Naive thymus-derived CD8-positive, alpha-beta T cell (primary cell): ENCODE measurements around the gene RNF180. TPM values are rescaled to one million over a fixed set of nuclear protein-coding genes. Genes with fewer than 3 reads are reported as not detected.

Experiments
- ATAC-seq, 2 donors: fragments of 150-1000 bp; cut with Tn5 transposase in 1 of 2; sonication (Bioruptor Pico), chemical (Tn5 transposase) in 1 of 2; 1 replicate in 1 of 2; 2 replicates in 1 of 2; pipeline ENCODE4 v1.10.0; 2021; ENCODE audit warnings: mild to moderate bottlenecking in 2 of 2, moderate library complexity in 2 of 2
- POLR2A ChIA-PET: fragments of 350-600 bp; sonication (Branson Sonifier 250); formaldehyde crosslinking; loops from one replicate; lab custom pipeline; 2021; ENCODE audit warnings: antibody characterized with exemption; lab: Charles Lee
- DNase-seq, 10 donors: peaks; one replicate each; pipeline versions ENCODE4 v3.0.0 to v3.0.0-alpha.2; 2020 to 2022
- H3K27ac Mint-ChIP-seq, 10 donors: one replicate each; pipeline ENCODE4 v1.8.0; 2020 to 2022; ENCODE audit warnings: mild to moderate bottlenecking in 10 of 10, mixed read lengths in 10 of 10, moderate library complexity in 4 of 10, inconsistent platforms in 1 of 10
- H3K27me3 Mint-ChIP-seq, 5 donors: one replicate each; pipeline ENCODE4 v1.8.0; 2021 to 2022; ENCODE audit warnings: mixed read lengths in 5 of 5
- H3K36me3 Mint-ChIP-seq, 3 donors: one replicate each; pipeline ENCODE4 v1.8.0; 2020 to 2022; ENCODE audit warnings: mixed read lengths in 3 of 3, mild to moderate bottlenecking in 2 of 3, inconsistent platforms in 1 of 3
- H3K4me1 Mint-ChIP-seq, 4 donors: one replicate each; pipeline ENCODE4 v1.8.0; 2021 to 2022; ENCODE audit warnings: mixed read lengths in 4 of 4
- H3K4me3 Mint-ChIP-seq, 10 donors: one replicate each; pipeline ENCODE4 v1.8.0; 2020 to 2022; ENCODE audit warnings: mild to moderate bottlenecking in 10 of 10, mixed read lengths in 10 of 10, moderate library complexity in 6 of 10, inconsistent platforms in 1 of 10
- H3K9me3 Mint-ChIP-seq, 9 donors: one replicate each; pipeline ENCODE4 v1.8.0; 2020 to 2022; ENCODE audit warnings: mixed read lengths in 9 of 9, mild to moderate bottlenecking in 3 of 9, inconsistent platforms in 1 of 9, moderate library complexity in 1 of 9
- polyA plus RNA-seq, 3 donors: library from polyadenylated mRNA; unstranded; fragments of 300-500 nt; fragmentation: Illumina TruSeq; gene quantifications; one replicate each; pipeline ENCODE4 v1.2.3, GENCODE V29; 2021
- total RNA-seq, 8 experiments: library from RNA in 2 of 8; stranded (reverse) in 2 of 8; gene quantifications; one replicate each; pipeline ENCODE4 v1.2.3 and lab custom pipeline; 2021 to 2026

Gene RNF180
- total and polyA plus RNA-seq, 5 experiments from 2014 or later: not detected

DNA sequence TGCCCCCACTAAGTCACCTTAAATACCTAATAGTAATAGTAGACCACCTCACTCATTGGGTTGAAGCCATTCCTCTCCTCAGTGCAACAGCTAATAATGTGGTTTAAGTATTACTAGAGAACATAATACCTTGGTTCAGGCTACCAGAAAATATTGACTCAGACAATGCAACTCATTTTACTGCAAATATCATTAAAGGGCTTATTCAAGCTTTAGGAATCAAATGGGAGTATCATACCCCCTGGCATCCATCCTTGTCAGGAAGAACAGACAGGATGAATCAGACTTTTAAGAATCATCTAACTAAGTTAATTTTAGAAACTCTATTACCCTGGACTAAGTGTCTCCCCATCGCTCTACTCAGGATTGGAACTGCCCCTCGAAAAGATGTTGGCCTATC lies 6.8 kb upstream of the RNF180 start:
- POLR2A ChIA-PET: no interaction called here
- Mint-ChIP-seq H3K27ac (no peak overlapping the region), H3K9me3 (peaks cover 0 to 26% (median 4%) of the 10 kb centered on the region in 9 donors), H3K4me1 (no peaks in the 10 kb centered on the region), H3K36me3 (no peaks in the 10 kb centered on the region), H3K27me3 (peaks cover 4 to 26% (median 7%) of the 10 kb centered on the region in 5 donors), H3K4me3 (no peak overlapping the region)
- no peak for DNase-seq
- ATAC-seq: no peak

- H3K36me3 Mint-ChIP-seq: peaks cover 0 to 4% (median 0%) of the 10 kb centered on the region in 3 donors
- peaks cover 0 to 3% (median 1%) of the 10 kb centered on the region in 4 donors for H3K4me1 Mint-ChIP-seq
- no peak for ATAC-seq
- H3K27ac Mint-ChIP-seq: no peak overlapping the region
- DNase-seq: no peak
- H3K4me3 Mint-ChIP-seq: no peak overlapping the region
- peaks cover 14 to 40% (median 17%) of the 10 kb centered on the region in 5 donors for H3K27me3 Mint-ChIP-seq
- POLR2A ChIA-PET: no interaction called here
- peaks cover 0 to 13% (median 0%) of the 10 kb centered on the region in 9 donors for H3K9me3 Mint-ChIP-seq
These were observed 5.4 kb upstream of the RNF180 start for GRCh38 chr5:64160201-64160600.

DNA sequence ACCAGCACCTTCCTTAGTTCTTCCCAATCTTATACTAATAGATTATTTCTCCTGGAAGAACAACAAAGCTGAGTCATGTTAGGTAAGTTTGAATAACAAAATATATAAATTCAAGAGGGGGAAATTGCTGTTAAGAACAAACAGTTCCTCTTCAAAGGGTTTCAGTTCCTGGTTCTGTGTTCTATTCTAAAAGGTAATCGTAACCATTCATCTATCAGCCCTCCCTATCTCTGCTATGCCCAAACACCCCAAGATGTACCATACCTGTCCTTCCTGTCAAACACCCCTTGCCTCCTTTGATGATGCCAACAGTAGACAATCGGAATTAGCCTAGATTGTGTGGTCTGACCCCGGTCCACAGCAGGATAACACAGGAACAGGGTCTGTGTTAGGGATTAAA lies 4.2 kb upstream of the RNF180 start:
- Mint-ChIP-seq H3K36me3 (peaks cover 0 to 8% (median 0%) of the 10 kb centered on the region in 3 donors), H3K4me1 (peaks cover 3 to 10% (median 6%) of the 10 kb centered on the region in 4 donors), H3K27me3 (peaks cover 19 to 45% (median 22%) of the 10 kb centered on the region in 5 donors), H3K27ac (no peak overlapping the region), H3K4me3 (no peak overlapping the region), H3K9me3 (peaks cover 0 to 9% (median 2%) of the 10 kb centered on the region in 9 donors)
- ATAC-seq (no peak), DNase-seq (no peak)
- POLR2A ChIA-PET: no interaction called here

GRCh38 chr5:64163135-64163534 lies 2.5 kb upstream of the RNF180 start:
- Mint-ChIP-seq H3K36me3 (peaks cover 0 to 9% (median 0%) of the 10 kb centered on the region in 3 donors), H3K4me3 (no peak overlapping the region), H3K27me3 (peaks cover 23 to 45% (median 30%) of the 10 kb centered on the region in 5 donors), H3K27ac (no peak overlapping the region), H3K9me3 (peaks cover 0 to 9% (median 2%) of the 10 kb centered on the region in 9 donors), H3K4me1 (peaks cover 3 to 12% (median 7%) of the 10 kb centered on the region in 4 donors)
- no peak for DNase-seq
- POLR2A ChIA-PET: no interaction called here
- no peak for ATAC-seq

DNA sequence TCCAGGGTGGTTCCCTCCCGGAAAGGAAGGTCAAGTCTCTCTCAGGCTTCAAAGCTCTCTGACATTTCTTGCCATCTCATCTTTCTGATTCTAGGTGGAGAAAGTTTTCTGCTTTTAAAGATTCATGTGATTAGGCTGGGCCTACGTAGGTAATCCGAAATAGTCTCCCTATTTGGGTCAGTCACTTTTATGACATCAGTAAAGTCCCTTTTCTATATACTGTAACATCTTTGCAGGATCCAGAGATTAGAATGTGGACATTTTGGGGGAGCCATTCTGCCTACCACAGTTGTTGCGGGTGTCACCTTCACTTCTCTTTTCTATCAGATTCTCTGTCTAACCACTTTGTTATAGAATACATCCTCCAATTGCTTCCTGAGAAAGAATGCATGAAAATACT lies 1.9 kb upstream of the RNF180 start:
- Mint-ChIP-seq H3K4me3 (no peak overlapping the region), H3K27me3 (peaks cover 23 to 45% (median 30%) of the 10 kb centered on the region in 5 donors), H3K36me3 (peaks cover 0 to 9% (median 0%) of the 10 kb centered on the region in 3 donors), H3K4me1 (peaks cover 3 to 12% (median 7%) of the 10 kb centered on the region in 4 donors), H3K9me3 (peaks cover 0 to 9% (median 2%) of the 10 kb centered on the region in 9 donors), H3K27ac (no peak overlapping the region)
- ATAC-seq (no peak), DNase-seq (no peak)
- POLR2A ChIA-PET: no interaction called here

GRCh38 chr5:64164166-64164565 lies 1.5 kb upstream of the RNF180 start:
- POLR2A ChIA-PET: no interaction called here
- no peak for DNase-seq
- H3K27me3 Mint-ChIP-seq: peaks cover 23 to 45% (median 30%) of the 10 kb centered on the region in 5 donors

GRCh38 chr5:64165160-64165499 lies 513 bp upstream of the RNF180 start:
- H3K4me3 Mint-ChIP-seq: peak overlapping the region in 6 of 10 donors; percentile 30 to 60 (median 50)
- H3K9me3 Mint-ChIP-seq: peaks cover 0 to 6% (median 2%) of the 10 kb centered on the region in 9 donors
- POLR2A ChIA-PET: no interaction called here
- no peak for ATAC-seq
- H3K27ac Mint-ChIP-seq: peak overlapping the region in 1 of 10 donors; percentile 34
- peaks cover 3 to 12% (median 7%) of the 10 kb centered on the region in 4 donors for H3K4me1 Mint-ChIP-seq
- peaks cover 0 to 9% (median 0%) of the 10 kb centered on the region in 3 donors for H3K36me3 Mint-ChIP-seq
- peaks cover 23 to 45% (median 30%) of the 10 kb centered on the region in 5 donors for H3K27me3 Mint-ChIP-seq
- DNase-seq: no peak

More at GRCh38 chr5:64164166-64164565, 1.5 kb upstream of the RNF180 start:
- Mint-ChIP-seq H3K36me3 (peaks cover 0 to 9% (median 0%) of the 10 kb centered on the region in 3 donors), H3K4me1 (peaks cover 3 to 12% (median 7%) of the 10 kb centered on the region in 4 donors), H3K27ac (no peak overlapping the region), H3K4me3 (no peak overlapping the region), H3K9me3 (peaks cover 0 to 9% (median 2%) of the 10 kb centered on the region in 9 donors)
- ATAC-seq: no peak

GRCh38 chr5:64166201-64166959 lies 737 bp downstream of the RNF180 start:
- peaks cover 0 to 10% (median 2%) of the 10 kb centered on the region in 9 donors for H3K9me3 Mint-ChIP-seq
- no peak overlapping the region for H3K27ac Mint-ChIP-seq
- peaks cover 22 to 43% (median 30%) of the 10 kb centered on the region in 5 donors for H3K27me3 Mint-ChIP-seq
- H3K4me1 Mint-ChIP-seq: peaks cover 3 to 12% (median 7%) of the 10 kb centered on the region in 4 donors
- no peak for ATAC-seq
- POLR2A ChIA-PET: no interaction called here
- peak overlapping the region in 8 of 10 donors; percentile 1 to 46 (median 24) for H3K4me3 Mint-ChIP-seq
- DNase-seq: no peak
- peaks cover 0 to 9% (median 0%) of the 10 kb centered on the region in 3 donors for H3K36me3 Mint-ChIP-seq

GRCh38 chr5:64176301-64176700 lies 10.7 kb downstream of the RNF180 start:
- H3K27ac Mint-ChIP-seq: no peak overlapping the region
- no peak for ATAC-seq
- H3K4me1 Mint-ChIP-seq: no peaks in the 10 kb centered on the region
- H3K4me3 Mint-ChIP-seq: no peak overlapping the region
- H3K9me3 Mint-ChIP-seq: peaks cover 0 to 19% (median 8%) of the 10 kb centered on the region in 9 donors
- no peaks in the 10 kb centered on the region for H3K27me3 Mint-ChIP-seq
- peaks cover 0 to 6% (median 0%) of the 10 kb centered on the region in 3 donors for H3K36me3 Mint-ChIP-seq
- no peak for DNase-seq
- POLR2A ChIA-PET: no interaction called here

- Mint-ChIP-seq H3K36me3 (peaks cover 0 to 6% (median 0%) of the 10 kb centered on the region in 3 donors), H3K4me3 (no peak overlapping the region), H3K27ac (no peak overlapping the region), H3K27me3 (peaks cover 0 to 4% (median 0%) of the 10 kb centered on the region in 5 donors), H3K9me3 (peaks cover 0 to 10% (median 5%) of the 10 kb centered on the region in 9 donors), H3K4me1 (no peaks in the 10 kb centered on the region)
- POLR2A ChIA-PET: no interaction called here
- no peak for DNase-seq
- ATAC-seq: no peak
These were observed 15.2 kb downstream of the RNF180 start for GRCh38 chr5:64180661-64181343.

DNA sequence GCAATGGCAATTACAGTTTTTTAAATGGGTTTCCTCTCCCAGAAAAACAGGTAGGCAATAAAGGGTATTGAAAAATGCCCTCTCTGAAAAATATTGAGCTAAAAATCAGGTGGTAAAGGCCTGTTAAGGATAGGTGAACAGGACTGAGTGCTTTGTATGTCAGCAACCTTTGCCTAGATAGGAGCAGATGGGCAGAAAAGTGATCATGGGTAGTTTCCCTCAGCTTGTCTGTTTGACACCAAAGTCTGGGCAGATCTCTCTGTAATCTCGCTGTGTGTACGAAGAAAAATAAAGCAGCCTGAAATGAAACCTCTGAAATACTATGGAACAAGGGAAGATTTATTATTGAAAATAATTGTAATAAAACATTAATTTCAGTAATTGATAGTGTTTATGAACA lies 15.8 kb downstream of the RNF180 start:
- no peak overlapping the region for H3K27ac Mint-ChIP-seq
- no peaks in the 10 kb centered on the region for H3K4me1 Mint-ChIP-seq
- POLR2A ChIA-PET: no interaction called here
- DNase-seq (no peak), ATAC-seq (no peak)
- H3K4me3 Mint-ChIP-seq: no peak overlapping the region
- peaks cover 0 to 10% (median 2%) of the 10 kb centered on the region in 9 donors for H3K9me3 Mint-ChIP-seq
- H3K27me3 Mint-ChIP-seq: peaks cover 0 to 4% (median 0%) of the 10 kb centered on the region in 5 donors
- H3K36me3 Mint-ChIP-seq: peaks cover 0 to 6% (median 0%) of the 10 kb centered on the region in 3 donors

DNA sequence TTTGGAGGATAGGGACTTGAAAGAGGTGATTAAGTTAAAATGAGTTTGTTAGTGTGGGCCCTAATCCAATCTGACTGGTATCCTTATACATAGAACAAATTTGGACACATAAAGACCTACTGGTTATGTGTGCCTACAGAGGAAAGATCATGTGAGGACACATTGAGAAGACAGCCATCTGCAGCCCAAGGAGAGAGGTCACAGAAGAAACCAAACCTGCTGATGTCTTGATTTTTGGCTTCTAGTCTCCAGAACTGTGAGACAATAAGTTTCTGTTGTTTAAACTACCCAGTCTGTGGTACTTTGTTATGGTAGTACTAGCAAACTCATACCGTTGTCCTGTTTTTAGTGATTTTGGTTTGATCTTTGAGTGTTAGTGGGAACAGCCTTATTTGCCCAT lies 18.3 kb downstream of the RNF180 start:
- H3K36me3 Mint-ChIP-seq: peaks cover 0 to 6% (median 0%) of the 10 kb centered on the region in 3 donors
- no peak for DNase-seq
- H3K27me3 Mint-ChIP-seq: peaks cover 0 to 4% (median 0%) of the 10 kb centered on the region in 5 donors
- peaks cover 0 to 10% (median 2%) of the 10 kb centered on the region in 9 donors for H3K9me3 Mint-ChIP-seq
- H3K4me1 Mint-ChIP-seq: no peaks in the 10 kb centered on the region
- no peak overlapping the region for H3K27ac Mint-ChIP-seq
- no peak for ATAC-seq
- POLR2A ChIA-PET: no interaction called here
- H3K4me3 Mint-ChIP-seq: no peak overlapping the region

GRCh38 chr5:64184832-64185231 lies 19.2 kb downstream of the RNF180 start:
- POLR2A ChIA-PET: no interaction called here
- no peak overlapping the region for H3K4me3 Mint-ChIP-seq
- H3K27ac Mint-ChIP-seq: no peak overlapping the region
- ATAC-seq (no peak), DNase-seq (no peak)
- H3K27me3 Mint-ChIP-seq: peaks cover 0 to 4% (median 0%) of the 10 kb centered on the region in 5 donors
- peaks cover 0 to 2% (median 0%) of the 10 kb centered on the region in 3 donors for H3K36me3 Mint-ChIP-seq
- peaks cover 0 to 7% (median 0%) of the 10 kb centered on the region in 9 donors for H3K9me3 Mint-ChIP-seq
- no peaks in the 10 kb centered on the region for H3K4me1 Mint-ChIP-seq
